ENCODE data around the gene C11orf68. TPM values are rescaled to one million over a fixed set of nuclear protein-coding genes. Genes with fewer than 3 reads are reported as not detected.

The C11orf68 gene
- total RNA-seq, 4 donors from 2014 or later: 18.5 to 20.5 (median 19.4) TPM

DNA sequence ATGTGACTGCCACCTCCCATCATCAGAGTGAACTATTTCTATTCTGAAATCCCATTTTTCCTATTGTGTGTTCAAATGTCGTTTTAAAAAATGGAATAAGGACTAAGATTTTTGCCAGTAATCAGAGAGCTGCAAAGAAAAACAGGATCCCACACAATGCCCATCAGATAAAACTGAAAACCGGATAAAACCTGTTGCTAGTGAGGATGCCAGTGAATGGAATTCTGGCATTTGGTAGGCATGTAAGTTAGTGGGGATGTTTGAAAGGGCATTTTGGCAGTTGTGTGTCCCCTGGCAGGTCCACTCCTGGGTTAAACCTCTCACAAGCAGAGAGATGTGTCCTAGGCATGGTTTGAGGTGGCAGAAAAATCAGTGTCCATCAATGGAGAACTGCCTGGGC is 6.5 kb upstream of the C11orf68 start:
- TF ChIP-seq, protein P1, sequence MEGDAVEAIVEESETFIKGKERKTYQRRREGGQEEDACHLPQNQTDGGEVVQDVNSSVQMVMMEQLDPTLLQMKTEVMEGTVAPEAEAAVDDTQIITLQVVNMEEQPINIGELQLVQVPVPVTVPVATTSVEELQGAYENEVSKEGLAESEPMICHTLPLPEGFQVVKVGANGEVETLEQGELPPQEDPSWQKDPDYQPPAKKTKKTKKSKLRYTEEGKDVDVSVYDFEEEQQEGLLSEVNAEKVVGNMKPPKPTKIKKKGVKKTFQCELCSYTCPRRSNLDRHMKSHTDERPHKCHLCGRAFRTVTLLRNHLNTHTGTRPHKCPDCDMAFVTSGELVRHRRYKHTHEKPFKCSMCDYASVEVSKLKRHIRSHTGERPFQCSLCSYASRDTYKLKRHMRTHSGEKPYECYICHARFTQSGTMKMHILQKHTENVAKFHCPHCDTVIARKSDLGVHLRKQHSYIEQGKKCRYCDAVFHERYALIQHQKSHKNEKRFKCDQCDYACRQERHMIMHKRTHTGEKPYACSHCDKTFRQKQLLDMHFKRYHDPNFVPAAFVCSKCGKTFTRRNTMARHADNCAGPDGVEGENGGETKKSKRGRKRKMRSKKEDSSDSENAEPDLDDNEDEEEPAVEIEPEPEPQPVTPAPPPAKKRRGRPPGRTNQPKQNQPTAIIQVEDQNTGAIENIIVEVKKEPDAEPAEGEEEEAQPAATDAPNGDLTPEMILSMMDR (IDR thresholded peaks at IDR 0.05; ENCODE audit: low read depth): no peak

DNA sequence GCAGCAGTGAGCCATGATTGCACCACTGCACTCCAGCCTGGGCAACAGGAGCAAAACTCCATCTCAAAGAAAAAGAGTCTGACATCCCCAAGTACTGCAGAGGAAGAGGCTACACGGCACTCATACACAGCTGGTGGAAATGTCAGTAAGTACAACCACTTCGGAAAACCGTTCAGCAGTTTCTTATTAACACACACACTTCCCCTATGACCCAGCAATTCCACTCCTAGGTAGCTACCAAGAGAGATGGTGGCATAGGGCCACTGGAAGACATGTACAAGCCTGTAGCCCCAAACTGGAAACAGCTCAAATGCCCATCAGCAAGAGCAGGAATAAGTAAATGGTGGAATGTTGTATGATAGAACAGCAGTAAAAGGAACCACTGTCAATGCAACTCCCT is 3.7 kb upstream of the C11orf68 start:
- TF ChIP-seq, protein P1 (IDR thresholded peaks at IDR 0.05; ENCODE audit: low read depth): no peak

DNA sequence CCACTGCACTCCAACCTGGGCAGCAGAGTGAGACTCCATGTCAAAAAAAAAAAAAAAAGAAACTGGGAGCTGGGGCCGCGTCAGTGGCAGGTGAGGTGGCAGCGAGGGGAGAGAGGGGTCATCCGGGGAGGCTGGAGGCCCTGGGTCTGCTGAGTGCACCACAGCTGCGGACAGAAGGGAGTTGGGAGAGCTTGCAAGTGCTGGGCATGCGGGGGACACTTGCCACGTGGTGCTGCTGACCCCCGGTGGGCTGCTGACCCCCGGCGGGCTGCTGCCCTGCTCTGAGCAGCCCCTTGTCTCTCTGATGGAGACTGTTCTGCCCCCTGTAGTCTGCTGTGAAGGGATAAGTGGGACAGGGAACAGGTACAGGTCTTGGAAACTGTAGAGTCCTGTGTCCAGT is 3.0 kb upstream of the C11orf68 start:
- TF ChIP-seq, protein P1 (IDR thresholded peaks at IDR 0.05; ENCODE audit: low read depth): no peak

DNA sequence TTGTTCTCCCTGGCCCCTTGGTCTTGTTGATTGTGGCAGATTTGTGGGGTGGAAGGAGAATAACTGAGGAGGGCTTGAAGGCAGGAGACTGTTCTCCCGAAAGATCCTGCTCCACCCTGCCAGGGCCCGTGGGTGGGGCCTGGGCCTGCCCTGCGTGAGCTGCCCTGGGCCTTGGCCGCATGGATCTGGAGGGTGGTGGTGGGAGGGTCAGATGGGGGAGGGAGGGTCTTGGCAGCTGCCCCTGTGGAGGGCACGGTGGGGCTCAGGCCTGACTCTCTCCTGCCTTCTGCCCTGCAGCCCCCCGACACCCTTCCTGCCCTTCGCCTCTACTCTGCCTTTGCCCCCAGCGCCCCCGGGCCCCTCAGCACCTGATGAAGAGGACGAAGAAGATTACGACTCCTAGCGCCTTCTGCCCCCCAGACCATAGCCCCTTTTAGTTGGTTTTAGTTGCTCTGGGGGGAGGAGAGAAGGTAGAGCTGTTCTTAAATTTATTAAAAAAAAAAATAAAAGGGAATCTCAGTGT is 2.2 kb upstream of the C11orf68 start:
- TF ChIP-seq, protein P1 (IDR thresholded peaks at IDR 0.05; ENCODE audit: low read depth): no peak

DNA sequence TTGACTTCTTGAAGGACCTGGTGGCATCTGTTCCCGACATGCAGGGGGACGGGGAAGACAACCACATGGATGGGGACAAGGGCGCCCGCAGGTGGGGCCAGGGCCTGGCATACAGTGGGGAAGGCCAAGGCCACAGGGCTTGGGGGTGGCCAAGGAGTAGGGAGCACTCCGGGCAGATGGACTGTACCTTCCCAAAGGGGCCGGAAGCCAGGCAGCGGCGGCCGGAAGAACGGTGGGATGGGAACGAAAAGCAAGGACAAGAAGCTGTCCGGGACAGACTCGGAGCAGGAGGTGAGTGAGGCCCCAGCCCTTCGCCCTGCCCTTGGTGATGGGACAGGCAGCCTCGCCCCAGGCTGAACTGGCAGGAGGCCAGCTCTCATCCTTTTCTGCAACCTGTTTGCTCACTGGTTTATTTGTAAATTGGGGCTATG is 1.5 kb upstream of the C11orf68 start:
- TF ChIP-seq, protein P1 (IDR thresholded peaks at IDR 0.05; ENCODE audit: low read depth): no peak

DNA sequence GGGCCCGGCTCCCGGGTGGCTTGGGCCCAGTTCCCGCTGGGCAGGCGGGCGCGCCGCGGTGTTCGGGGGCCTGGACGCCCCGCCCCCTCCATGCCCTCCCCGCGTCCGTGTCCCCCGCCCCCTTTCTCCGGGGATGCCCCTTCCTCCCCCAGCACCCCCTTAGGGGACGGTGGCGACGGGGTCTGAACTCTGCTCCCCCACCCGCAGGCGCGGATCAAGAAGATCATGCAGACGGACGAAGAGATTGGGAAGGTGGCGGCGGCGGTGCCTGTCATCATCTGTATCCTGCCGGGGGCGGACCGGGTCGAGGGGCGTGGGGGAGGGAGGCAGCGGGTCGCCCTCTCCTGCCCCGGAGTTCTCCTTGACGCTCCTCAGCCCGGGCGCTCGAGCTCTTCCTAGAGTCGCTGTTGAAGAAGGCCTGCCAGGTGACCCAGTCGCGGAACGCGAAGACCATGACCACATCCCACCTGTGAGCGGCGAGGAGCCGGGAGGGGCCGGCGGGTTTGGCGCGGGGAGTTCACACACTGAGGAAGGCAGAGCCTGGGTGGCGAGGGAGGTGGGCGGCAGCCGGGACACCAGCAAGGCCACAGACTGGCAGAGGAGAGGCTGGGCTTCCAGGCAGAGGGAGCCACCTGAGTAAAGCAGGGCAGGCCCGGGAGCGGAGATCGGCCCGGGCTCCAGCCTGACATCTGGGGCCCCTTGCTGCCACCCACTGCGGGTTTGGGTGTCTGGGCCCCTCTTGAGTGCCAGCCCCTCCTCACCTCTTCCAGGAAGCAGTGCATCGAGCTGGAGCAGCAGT is 910 bp upstream of the C11orf68 start:
- TF ChIP-seq, protein P1 (IDR thresholded peaks at IDR 0.05; ENCODE audit: low read depth): no peak

- TF ChIP-seq, protein P1 (IDR thresholded peaks at IDR 0.05; ENCODE audit: low read depth): no peak
These were observed 295 bp upstream of the C11orf68 start, which contains the start of gene DRAP1 for GRCh38 chr11:65919141-65919572. DRAP1 (plus strand) TSS chr11:65919426; CDS start chr11:65919502, 76 bp downstream.

Data from subcutaneous adipose tissue (tissue), 4 donors.